ENCODE data around the gene MECR.

MECR gene

GRCh38 chr1:29145739-29146437 is 84.8 kb downstream of the MECR start:
- TF ChIP-seq CTCF (conservative IDR thresholded peaks at IDR 0.05; ENCODE audit: low read depth, low read length) = no peak
- no peak overlapping the region for H3K4me3 ChIP-seq (ENCODE audit: low read length)
- DNase-seq (ENCODE audit: low read depth) = no peak

GRCh38 chr1:29144178-29144577 is 86.6 kb downstream of the MECR start:
- no peak for TF ChIP-seq CTCF (conservative IDR thresholded peaks at IDR 0.05; ENCODE audit: low read depth, low read length)
- H3K4me3 ChIP-seq (ENCODE audit: low read length) = no peak overlapping the region
- no peak for DNase-seq (ENCODE audit: low read depth)

GRCh38 chr1:29142714-29143113 is 88.0 kb downstream of the MECR start:
- H3K4me3 ChIP-seq (ENCODE audit: low read length) = no peak overlapping the region
- no peak for DNase-seq (ENCODE audit: low read depth)
- no peak for TF ChIP-seq CTCF (conservative IDR thresholded peaks at IDR 0.05; ENCODE audit: low read depth, low read length)

Data from retinal pigment epithelial cell (primary cell).